Brain microvascular endothelial cell (primary cell): ENCODE data around the gene MAP3K5.
"Not testable (repeated sequence)": the region's sequence is repeated elsewhere in the genome, so short reads cannot be mapped to it uniquely, and the experiment has no call there.

Experiments
- DNase-seq: peaks from one replicate; pipeline ENCODE4 v3.0.0-alpha.2; 2020
- H3K27ac ChIP-seq: fragments of 250-450 bp; sonication (Bioruptor Pico); 2 replicates; pipeline ENCODE4 v1.5.1; 2020; ENCODE audit warnings: mild to moderate bottlenecking, moderate library complexity
- H3K27me3 ChIP-seq: fragments of 250-450 bp; sonication (Bioruptor Pico); replicated peaks from 2 replicates; pipeline ENCODE4 v1.5.1; 2020; ENCODE audit warnings: mild to moderate bottlenecking
- H3K36me3 ChIP-seq: fragments of 250-450 bp; sonication (Bioruptor Pico); replicated peaks from 2 replicates; pipeline ENCODE4 v1.5.1; 2020; ENCODE audit warnings: mild to moderate bottlenecking
- H3K4me3 ChIP-seq: 2 replicates; pipeline ENCODE4 v1.5.1; 2011; ENCODE audit warnings: low read depth, mild to moderate bottlenecking, control low read depth, low read length, moderate library complexity
- in situ Hi-C: cut with HindIII; loops from 2 replicates; pipeline ENCODE4 v1.10.0; 2017; ENCODE audit warnings: low sequenced_read_pairs, low pct_ligation_motif_present
- TF ChIP-seq, protein P1 (sequence below): IDR thresholded peaks from 2 replicates; pipeline ENCODE4 v1.5.1; 2011; ENCODE audit warnings: low read depth, mild to moderate bottlenecking, moderate library complexity, low read length, control low read depth, inconsistent platforms; ENCODE audit errors: missing control alignments

MAP3K5 gene

GRCh38 chr6:136696783-136697364 lies 95.4 kb downstream of the MAP3K5 start:
- no peak for DNase-seq
- in situ Hi-C loops, result no loop called here
- TF ChIP-seq, protein P1, sequence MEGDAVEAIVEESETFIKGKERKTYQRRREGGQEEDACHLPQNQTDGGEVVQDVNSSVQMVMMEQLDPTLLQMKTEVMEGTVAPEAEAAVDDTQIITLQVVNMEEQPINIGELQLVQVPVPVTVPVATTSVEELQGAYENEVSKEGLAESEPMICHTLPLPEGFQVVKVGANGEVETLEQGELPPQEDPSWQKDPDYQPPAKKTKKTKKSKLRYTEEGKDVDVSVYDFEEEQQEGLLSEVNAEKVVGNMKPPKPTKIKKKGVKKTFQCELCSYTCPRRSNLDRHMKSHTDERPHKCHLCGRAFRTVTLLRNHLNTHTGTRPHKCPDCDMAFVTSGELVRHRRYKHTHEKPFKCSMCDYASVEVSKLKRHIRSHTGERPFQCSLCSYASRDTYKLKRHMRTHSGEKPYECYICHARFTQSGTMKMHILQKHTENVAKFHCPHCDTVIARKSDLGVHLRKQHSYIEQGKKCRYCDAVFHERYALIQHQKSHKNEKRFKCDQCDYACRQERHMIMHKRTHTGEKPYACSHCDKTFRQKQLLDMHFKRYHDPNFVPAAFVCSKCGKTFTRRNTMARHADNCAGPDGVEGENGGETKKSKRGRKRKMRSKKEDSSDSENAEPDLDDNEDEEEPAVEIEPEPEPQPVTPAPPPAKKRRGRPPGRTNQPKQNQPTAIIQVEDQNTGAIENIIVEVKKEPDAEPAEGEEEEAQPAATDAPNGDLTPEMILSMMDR, result no peak
- Histone ChIP-seq H3K36me3 (no peaks in the 10 kb centered on the region), H3K27ac (no peak overlapping the region), H3K4me3 (no peak overlapping the region), H3K27me3 (no peaks in the 10 kb centered on the region)

DNA sequence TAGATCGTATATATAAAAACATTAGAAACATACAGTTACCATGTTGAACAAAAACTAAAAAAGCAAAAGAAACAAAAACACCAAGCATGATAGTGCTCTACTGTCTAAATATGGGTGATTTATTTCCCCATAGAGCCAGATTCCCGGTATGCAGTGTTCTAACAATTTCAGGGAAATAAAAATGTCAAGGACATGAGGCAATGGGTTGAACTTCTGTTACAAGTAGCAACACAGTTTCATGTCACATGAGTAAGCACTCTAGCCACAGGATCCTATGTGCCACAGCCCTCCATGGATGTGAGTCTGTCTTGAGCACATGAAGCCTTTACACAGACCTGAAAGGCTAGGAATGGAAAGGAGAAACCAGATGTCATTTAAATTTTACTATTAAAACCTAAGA lies 96.0 kb downstream of the MAP3K5 start:
- H3K4me3 ChIP-seq, result no peak overlapping the region
- no peak for DNase-seq
- TF ChIP-seq, protein P1, result no peak
- H3K27ac ChIP-seq, result no peak overlapping the region
- H3K36me3 ChIP-seq, result no peaks in the 10 kb centered on the region
- in situ Hi-C loops, result no loop called here
- H3K27me3 ChIP-seq, result no peaks in the 10 kb centered on the region

GRCh38 chr6:136695412-136695811 lies 96.9 kb downstream of the MAP3K5 start:
- in situ Hi-C loops, result no loop called here
- no peaks in the 10 kb centered on the region for H3K36me3 ChIP-seq
- H3K4me3 ChIP-seq, result no peak overlapping the region
- H3K27me3 ChIP-seq, result no peaks in the 10 kb centered on the region
- DNase-seq, result no peak
- H3K27ac ChIP-seq, result no peak overlapping the region
- TF ChIP-seq, protein P1, result no peak

- H3K27ac ChIP-seq, result no peak overlapping the region
- no peaks in the 10 kb centered on the region for H3K27me3 ChIP-seq
- TF ChIP-seq, protein P1, result no peak
- no peak overlapping the region for H3K4me3 ChIP-seq
- in situ Hi-C loops, result no loop called here
- H3K36me3 ChIP-seq, result no peaks in the 10 kb centered on the region
- DNase-seq, result no peak
These were observed 99.2 kb downstream of the MAP3K5 start for GRCh38 chr6:136693090-136693489.

DNA sequence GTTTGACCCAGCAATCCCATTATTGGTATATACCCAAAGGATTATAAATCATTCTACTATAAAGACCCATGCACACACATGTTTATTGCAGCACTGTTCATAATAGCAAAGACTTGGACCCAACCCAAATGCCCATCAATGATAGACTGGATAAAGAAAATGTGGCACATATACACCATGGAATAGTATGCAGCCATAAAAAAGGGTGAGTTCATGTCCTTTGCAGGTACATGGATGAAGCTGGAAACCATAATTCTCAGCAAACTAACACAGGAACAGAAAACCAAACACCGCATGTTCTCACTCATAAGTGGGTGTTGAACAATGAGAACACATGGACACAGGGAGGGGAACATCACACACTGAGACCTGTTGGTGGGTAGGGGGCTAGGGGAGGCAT lies 104.4 kb downstream of the MAP3K5 start:
- H3K27me3 ChIP-seq, in situ Hi-C loops, H3K4me3 ChIP-seq, DNase-seq, H3K27ac ChIP-seq, H3K36me3 ChIP-seq: not testable (repeated sequence)

GRCh38 chr6:136685540-136686108 lies 106.7 kb downstream of the MAP3K5 start:
- in situ Hi-C loops, result no loop called here
- Histone ChIP-seq H3K27me3 (no peaks in the 10 kb centered on the region), H3K27ac (no peak overlapping the region), H3K36me3 (no peaks in the 10 kb centered on the region), H3K4me3 (no peak overlapping the region)
- TF ChIP-seq, protein P1, result no peak
- no peak for DNase-seq
